NCI-H69 (cell line): ENCODE results near the gene RAMAC.
"Not testable (repeated sequence)": the region's sequence is repeated elsewhere in the genome, so short reads cannot be mapped to it uniquely, and the experiment has no call there.

Experiments used
- DNase-seq: peaks from one replicate; lab custom pipeline; 2025; lab: John Stamatoyannopoulos, UW

RAMAC gene

GRCh38 chr15:82985688-82986441, at the start of gene RAMAC:
RAMAC (plus strand) TSS chr15:82986210; CDS start chr15:82989019, 2,809 bp downstream.
- peak; percentile 95 for DNase-seq

- DNase-seq, result no peak
Observed at GRCh38 chr15:82936966-82937711, 48.9 kb upstream of the RAMAC start.

GRCh38 chr15:82937712-82938058, 48.3 kb upstream of the RAMAC start:
- no peak for DNase-seq

GRCh38 chr15:82939678-82940077, 46.3 kb upstream of the RAMAC start:
- not testable (repeated sequence) for DNase-seq

GRCh38 chr15:82942691-82943090, 43.3 kb upstream of the RAMAC start:
- no peak for DNase-seq

GRCh38 chr15:82943176-82943575, 42.8 kb upstream of the RAMAC start:
- no peak for DNase-seq

- no peak for DNase-seq
Observed at GRCh38 chr15:82944056-82944455, 42.0 kb upstream of the RAMAC start.

GRCh38 chr15:82944821-82945220, 41.2 kb upstream of the RAMAC start:
- DNase-seq, result no peak

GRCh38 chr15:82945326-82945725, 40.7 kb upstream of the RAMAC start:
- DNase-seq, result no peak

- no peak for DNase-seq
Observed at GRCh38 chr15:82946155-82946701, 39.8 kb upstream of the RAMAC start.

GRCh38 chr15:82950295-82950694, 35.7 kb upstream of the RAMAC start:
- DNase-seq, result no peak

- DNase-seq, result no peak
Observed at GRCh38 chr15:82950746-82951370, 35.2 kb upstream of the RAMAC start.

GRCh38 chr15:82951472-82952157, 34.4 kb upstream of the RAMAC start:
- DNase-seq, result peak; percentile 32

- DNase-seq, result peak; percentile 84
Observed at GRCh38 chr15:82952158-82953081, 33.6 kb upstream of the RAMAC start, which contains the start of gene HOMER2. HOMER2 (minus strand) TSS chr15:82952720; CDS start chr15:82952535, 185 bp downstream.

GRCh38 chr15:82958638-82959037, 27.4 kb upstream of the RAMAC start:
- no peak for DNase-seq

GRCh38 chr15:82959423-82959822, 26.6 kb upstream of the RAMAC start:
- no peak for DNase-seq

GRCh38 chr15:82960766-82961165, 25.2 kb upstream of the RAMAC start:
- DNase-seq, result no peak

GRCh38 chr15:82963471-82964341, 22.3 kb upstream of the RAMAC start:
- no peak for DNase-seq

- DNase-seq, result no peak
Observed at GRCh38 chr15:82964890-82965289, 21.1 kb upstream of the RAMAC start.

GRCh38 chr15:82966671-82967071, 19.3 kb upstream of the RAMAC start:
- DNase-seq, result no peak
